Measurements from ENCODE around the gene U2AF2.

- TF ChIP-seq POLR2A (IDR thresholded peaks at IDR 0.05) (no peak), CTCF (IDR thresholded peaks at IDR 0.05) (no peak)
These were observed 5.3 kb upstream of the U2AF2 start for GRCh38 chr19:55649268-55650125.

Data from esophagus squamous epithelium (tissue), 4 donors.